Suprapubic skin (tissue), 4 donors: ENCODE results near the gene AP2M1. TPM values are rescaled to one million over a fixed set of nuclear protein-coding genes. Genes with fewer than 3 reads are reported as not detected.

Source experiments
- DNase-seq, 2 donors: peaks; one replicate each; pipeline ENCODE4 v3.0.0-alpha.2; 2019; ENCODE audit warnings: low spot score in 2 of 2
- H3K27ac ChIP-seq: fragments of 200-600 bp; sonication (generic); one replicate; pipeline ENCODE4 v1.5.1; 2019
- H3K27me3 ChIP-seq: fragments of 200-600 bp; sonication (generic); one replicate; pipeline ENCODE4 v1.5.1; 2019
- H3K36me3 ChIP-seq: fragments of 200-600 bp; sonication (generic); one replicate; pipeline ENCODE4 v1.5.1; 2019
- H3K4me1 ChIP-seq: fragments of 200-600 bp; sonication (generic); one replicate; pipeline ENCODE4 v1.5.1; 2019
- H3K4me3 ChIP-seq: fragments of 200-600 bp; sonication (generic); one replicate; pipeline ENCODE4 v1.5.1; 2019; ENCODE audit warnings: mild to moderate bottlenecking
- H3K9me3 ChIP-seq: fragments of 200-600 bp; sonication (generic); one replicate; pipeline ENCODE4 v1.5.1; 2019
- EP300 ChIP-seq: sonication (generic); formaldehyde crosslinking; IDR thresholded peaks from one replicate; pipeline ENCODE4 v1.6.1; 2017; ENCODE audit warnings: antibody characterized with exemption
- POLR2A ChIP-seq, 2 donors: fragments of 450-650 bp; IDR thresholded peaks; one replicate each; pipeline ENCODE4 v1.6.1; 2017; ENCODE audit warnings: antibody characterized with exemption in 2 of 2, mild to moderate bottlenecking in 2 of 2, moderate library complexity in 2 of 2
- POLR2AphosphoS5 ChIP-seq, 3 donors: sonication (generic); formaldehyde crosslinking; IDR thresholded peaks; one replicate each; pipeline ENCODE4 v1.6.1; 2017; ENCODE audit warnings: antibody characterized with exemption in 3 of 3
- WGBS: methylation state at CpG from one replicate; pipeline ENCODE4 v1.1.5; 2018; 5-methylcytosine and 5-hydroxymethylcytosine counted together
- total RNA-seq, 4 donors: library from RNA; depleted of rRNA; stranded (reverse); fragments of >200 nt; gene quantifications; one replicate each; pipeline ENCODE4 v1.1.0, GENCODE V29; 2016
- TF ChIP-seq, protein P1 (sequence below), 2 donors: fragments of 200-600 bp in 1 of 2; fragments of 450-650 bp in 1 of 2; sonication (generic) in 1 of 2; IDR thresholded peaks; one replicate each; pipeline ENCODE4 v1.5.1; 2016 to 2019; ENCODE audit warnings: antibody characterized with exemption in 2 of 2, mild to moderate bottlenecking in 1 of 2, moderate library complexity in 1 of 2

Gene AP2M1
- total RNA-seq, 4 donors from 2014 or later = 112 to 137 (median 121) TPM

DNA sequence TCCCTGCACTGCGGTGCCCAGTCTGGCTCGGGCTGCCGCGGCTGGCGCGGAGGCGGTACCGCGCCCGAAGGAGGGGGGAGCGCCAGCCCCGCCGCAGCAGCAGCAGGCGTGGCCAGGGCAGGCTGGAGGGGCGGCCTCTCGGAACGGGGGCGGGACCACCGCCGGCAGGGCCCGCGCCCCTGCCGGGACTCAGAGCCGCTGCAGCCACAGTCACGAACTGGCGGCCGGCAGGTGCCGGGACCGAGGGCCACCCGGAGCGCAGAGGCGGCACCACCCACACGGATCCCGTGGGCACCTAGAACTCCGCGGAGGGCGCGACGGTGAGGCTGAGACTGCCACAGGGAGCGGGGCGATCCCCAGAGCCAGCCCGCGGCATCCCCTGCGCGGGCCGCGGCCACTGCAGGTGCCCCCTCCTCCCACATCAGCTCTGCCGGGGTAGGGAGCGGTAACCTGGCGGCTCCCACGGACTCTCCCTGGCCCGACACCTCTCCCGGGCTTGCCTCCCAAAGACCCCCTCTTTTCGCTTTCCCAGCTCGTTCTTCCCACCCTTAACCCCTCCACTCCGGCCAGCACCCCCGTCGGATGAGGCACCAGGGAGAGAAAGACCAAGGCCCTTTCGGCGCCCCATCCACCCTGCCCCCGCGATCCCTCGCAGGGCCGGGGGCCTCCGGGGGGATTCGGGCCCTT lies 54.9 kb downstream of the AP2M1 start, which contains the start of gene VWA5B2:
TSS of gene VWA5B2 (plus strand) at position 192 of the 687 bp plus-strand sequence. CDS start 944 bp downstream, outside the sequence.
- DNase-seq = no peak
- Histone ChIP-seq H3K4me1 (peaks cover 25% of the 10 kb centered on the region), H3K9me3 (no peaks in the 10 kb centered on the region), H3K27ac (no peak within 1 kb of the TSS), H3K36me3 (no peaks in the 10 kb centered on the region), H3K4me3 (peak within 1 kb of the TSS; percentile 53), H3K27me3 (peaks cover 53% of the 10 kb centered on the region)
- WGBS = 3% methylated on average over 13 of the region's 66 CpGs
- TF ChIP-seq EP300 = no peak
- no peak for TF ChIP-seq POLR2A (IDR thresholded peaks at IDR 0.05)
- TF ChIP-seq, protein P1, sequence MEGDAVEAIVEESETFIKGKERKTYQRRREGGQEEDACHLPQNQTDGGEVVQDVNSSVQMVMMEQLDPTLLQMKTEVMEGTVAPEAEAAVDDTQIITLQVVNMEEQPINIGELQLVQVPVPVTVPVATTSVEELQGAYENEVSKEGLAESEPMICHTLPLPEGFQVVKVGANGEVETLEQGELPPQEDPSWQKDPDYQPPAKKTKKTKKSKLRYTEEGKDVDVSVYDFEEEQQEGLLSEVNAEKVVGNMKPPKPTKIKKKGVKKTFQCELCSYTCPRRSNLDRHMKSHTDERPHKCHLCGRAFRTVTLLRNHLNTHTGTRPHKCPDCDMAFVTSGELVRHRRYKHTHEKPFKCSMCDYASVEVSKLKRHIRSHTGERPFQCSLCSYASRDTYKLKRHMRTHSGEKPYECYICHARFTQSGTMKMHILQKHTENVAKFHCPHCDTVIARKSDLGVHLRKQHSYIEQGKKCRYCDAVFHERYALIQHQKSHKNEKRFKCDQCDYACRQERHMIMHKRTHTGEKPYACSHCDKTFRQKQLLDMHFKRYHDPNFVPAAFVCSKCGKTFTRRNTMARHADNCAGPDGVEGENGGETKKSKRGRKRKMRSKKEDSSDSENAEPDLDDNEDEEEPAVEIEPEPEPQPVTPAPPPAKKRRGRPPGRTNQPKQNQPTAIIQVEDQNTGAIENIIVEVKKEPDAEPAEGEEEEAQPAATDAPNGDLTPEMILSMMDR (IDR thresholded peaks at IDR 0.05) = peak in 1 of 2 donors; percentile 38
- TF ChIP-seq POLR2AphosphoS5 (IDR thresholded peaks at IDR 0.05) = no peak

DNA sequence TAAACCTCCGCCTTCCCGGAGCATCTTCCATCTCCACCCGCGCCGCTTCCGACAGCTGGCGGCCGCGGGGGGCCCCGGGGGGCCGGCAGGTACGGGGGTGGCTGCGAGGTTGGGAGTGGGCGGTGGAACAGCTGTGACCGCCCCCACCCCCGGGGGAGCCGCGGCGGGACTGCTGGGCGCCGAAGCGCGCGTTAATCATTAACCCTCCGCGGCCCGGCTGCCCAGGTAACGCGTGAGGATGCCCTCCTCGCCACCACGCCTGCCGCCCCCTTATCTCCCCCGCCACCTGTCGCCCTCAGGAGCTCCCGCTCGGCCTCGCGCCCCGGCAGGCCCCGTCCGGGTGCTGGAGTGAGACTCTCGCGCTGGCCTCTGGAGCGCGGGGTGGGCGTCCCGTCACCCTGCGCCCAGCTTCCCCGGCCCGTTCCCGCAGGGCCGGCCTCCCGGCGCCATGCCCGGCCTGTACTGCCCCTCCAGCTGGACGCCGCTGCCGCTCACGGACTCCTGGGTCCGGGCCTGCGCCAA lies 55.5 kb downstream of the AP2M1 start:
- whole genome bisulfite sequencing = 0% methylated on average over 12 of the region's 61 CpGs

GRCh38 chr3:184230603-184231528 lies 56.2 kb downstream of the AP2M1 start:
- H3K36me3 ChIP-seq = no peaks in the 10 kb centered on the region
- H3K27me3 ChIP-seq = peaks cover 53% of the 10 kb centered on the region
- H3K9me3 ChIP-seq = no peaks in the 10 kb centered on the region
- DNase-seq = no peak
- WGBS = 33% methylated on average over 10 of the region's 79 CpGs
- peak overlapping the region; percentile 53 for H3K4me3 ChIP-seq
- peaks cover 25% of the 10 kb centered on the region for H3K4me1 ChIP-seq
- no peak for TF ChIP-seq POLR2A (IDR thresholded peaks at IDR 0.05)
- TF ChIP-seq POLR2AphosphoS5 (IDR thresholded peaks at IDR 0.05) = no peak
- TF ChIP-seq EP300 = no peak
- TF ChIP-seq, protein P1 (IDR thresholded peaks at IDR 0.05) = no peak
- H3K27ac ChIP-seq = no peak overlapping the region

More for the DNA sequence above, 55.5 kb downstream of the AP2M1 start:
- H3K36me3 ChIP-seq = no peaks in the 10 kb centered on the region
- H3K4me3 ChIP-seq = peak overlapping the region; percentile 53
- peaks cover 25% of the 10 kb centered on the region for H3K4me1 ChIP-seq
- H3K27me3 ChIP-seq = peaks cover 53% of the 10 kb centered on the region
- no peaks in the 10 kb centered on the region for H3K9me3 ChIP-seq
- H3K27ac ChIP-seq = no peak overlapping the region
- no peak for TF ChIP-seq POLR2AphosphoS5 (IDR thresholded peaks at IDR 0.05)
- no peak for TF ChIP-seq POLR2A (IDR thresholded peaks at IDR 0.05)
- TF ChIP-seq EP300 = no peak
- TF ChIP-seq, protein P1 (IDR thresholded peaks at IDR 0.05) = no peak
- DNase-seq = no peak

GRCh38 chr3:184231671-184232070 lies 57.0 kb downstream of the AP2M1 start:
- no peak overlapping the region for H3K27ac ChIP-seq
- no peak overlapping the region for H3K4me3 ChIP-seq
- no peaks in the 10 kb centered on the region for H3K36me3 ChIP-seq
- DNase-seq = no peak
- H3K4me1 ChIP-seq = peaks cover 25% of the 10 kb centered on the region
- no peaks in the 10 kb centered on the region for H3K9me3 ChIP-seq
- WGBS = 71% methylated on average over 3 of the region's 3 CpGs
- TF ChIP-seq POLR2A (IDR thresholded peaks at IDR 0.05) (no peak), POLR2AphosphoS5 (IDR thresholded peaks at IDR 0.05) (no peak), EP300 (no peak)
- TF ChIP-seq, protein P1 (IDR thresholded peaks at IDR 0.05) = no peak
- peaks cover 53% of the 10 kb centered on the region for H3K27me3 ChIP-seq
